Hepatocyte (in vitro differentiated cells): ENCODE measurements around the gene MGAT1.

Experiments
- EZH2phosphoT487 ChIP-seq: fragments of 200-600 bp; sonication (generic); IDR thresholded peaks from one replicate; pipeline ENCODE4 v1.6.1; 2018; ENCODE audit warnings: antibody characterized with exemption, mild to moderate bottlenecking, low read depth, moderate library complexity; ENCODE audit not compliant: unreplicated experiment, severe bottlenecking
- TF ChIP-seq, protein P1 (sequence below): fragments of 200-600 bp; sonication (generic); IDR thresholded peaks from 2 replicates; pipeline ENCODE4 v1.5.1; 2016; ENCODE audit warnings: antibody characterized with exemption, mild to moderate bottlenecking; ENCODE audit not compliant: poor library complexity

DNA sequence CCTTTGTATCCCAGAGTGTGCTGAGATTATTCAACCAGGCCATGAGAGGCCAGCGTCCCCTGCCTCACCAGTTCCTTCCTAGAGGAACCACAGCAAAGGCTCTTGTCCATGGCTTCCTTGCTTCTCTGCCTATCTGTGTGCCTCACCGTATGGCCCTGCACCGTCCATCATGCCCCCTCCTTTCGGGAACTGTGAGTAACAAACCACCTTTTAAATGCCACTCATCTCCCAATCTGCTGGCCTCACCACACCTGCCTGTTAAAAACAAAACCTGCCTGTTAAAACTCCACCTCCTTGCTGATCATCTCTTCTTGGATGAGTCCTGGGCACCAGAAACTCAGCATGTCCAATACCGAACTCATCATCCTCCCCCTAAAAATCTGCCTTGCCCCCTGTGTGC, 58.4 kb downstream of the MGAT1 start:
- TF ChIP-seq, protein P1, sequence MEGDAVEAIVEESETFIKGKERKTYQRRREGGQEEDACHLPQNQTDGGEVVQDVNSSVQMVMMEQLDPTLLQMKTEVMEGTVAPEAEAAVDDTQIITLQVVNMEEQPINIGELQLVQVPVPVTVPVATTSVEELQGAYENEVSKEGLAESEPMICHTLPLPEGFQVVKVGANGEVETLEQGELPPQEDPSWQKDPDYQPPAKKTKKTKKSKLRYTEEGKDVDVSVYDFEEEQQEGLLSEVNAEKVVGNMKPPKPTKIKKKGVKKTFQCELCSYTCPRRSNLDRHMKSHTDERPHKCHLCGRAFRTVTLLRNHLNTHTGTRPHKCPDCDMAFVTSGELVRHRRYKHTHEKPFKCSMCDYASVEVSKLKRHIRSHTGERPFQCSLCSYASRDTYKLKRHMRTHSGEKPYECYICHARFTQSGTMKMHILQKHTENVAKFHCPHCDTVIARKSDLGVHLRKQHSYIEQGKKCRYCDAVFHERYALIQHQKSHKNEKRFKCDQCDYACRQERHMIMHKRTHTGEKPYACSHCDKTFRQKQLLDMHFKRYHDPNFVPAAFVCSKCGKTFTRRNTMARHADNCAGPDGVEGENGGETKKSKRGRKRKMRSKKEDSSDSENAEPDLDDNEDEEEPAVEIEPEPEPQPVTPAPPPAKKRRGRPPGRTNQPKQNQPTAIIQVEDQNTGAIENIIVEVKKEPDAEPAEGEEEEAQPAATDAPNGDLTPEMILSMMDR, result no peak
- no peak for TF ChIP-seq EZH2phosphoT487
